T-helper 1 cell treated with Interleukin-12 subunit alpha and Interleukin-12 subunit beta and Interleukin-4 antibody, amounts not matched to agents 30 ng/mL and 1 ng/mL, for 36 hours (primary cell): ENCODE results near the gene HYPK. TPM values are rescaled to one million over a fixed set of nuclear protein-coding genes. Genes with fewer than 3 reads are reported as not detected.
"Not testable (repeated sequence)": the region's sequence is repeated elsewhere in the genome, so short reads cannot be mapped to it uniquely, and the experiment has no call there.

ENCODE experiments used
- intact Hi-C: fragments of 100-400 bp; cut with micrococcal nuclease; formaldehyde crosslinking; loops from one replicate; pipeline ENCODE4 v1.15.1; 2024
- total RNA-seq: library from RNA; stranded (reverse); gene quantifications from 2 replicates; pipeline ENCODE4 v1.2.3, GENCODE V29; 2022

The HYPK gene
- total RNA-seq, 1 donor from 2014 or later: 19.4 TPM

DNA sequence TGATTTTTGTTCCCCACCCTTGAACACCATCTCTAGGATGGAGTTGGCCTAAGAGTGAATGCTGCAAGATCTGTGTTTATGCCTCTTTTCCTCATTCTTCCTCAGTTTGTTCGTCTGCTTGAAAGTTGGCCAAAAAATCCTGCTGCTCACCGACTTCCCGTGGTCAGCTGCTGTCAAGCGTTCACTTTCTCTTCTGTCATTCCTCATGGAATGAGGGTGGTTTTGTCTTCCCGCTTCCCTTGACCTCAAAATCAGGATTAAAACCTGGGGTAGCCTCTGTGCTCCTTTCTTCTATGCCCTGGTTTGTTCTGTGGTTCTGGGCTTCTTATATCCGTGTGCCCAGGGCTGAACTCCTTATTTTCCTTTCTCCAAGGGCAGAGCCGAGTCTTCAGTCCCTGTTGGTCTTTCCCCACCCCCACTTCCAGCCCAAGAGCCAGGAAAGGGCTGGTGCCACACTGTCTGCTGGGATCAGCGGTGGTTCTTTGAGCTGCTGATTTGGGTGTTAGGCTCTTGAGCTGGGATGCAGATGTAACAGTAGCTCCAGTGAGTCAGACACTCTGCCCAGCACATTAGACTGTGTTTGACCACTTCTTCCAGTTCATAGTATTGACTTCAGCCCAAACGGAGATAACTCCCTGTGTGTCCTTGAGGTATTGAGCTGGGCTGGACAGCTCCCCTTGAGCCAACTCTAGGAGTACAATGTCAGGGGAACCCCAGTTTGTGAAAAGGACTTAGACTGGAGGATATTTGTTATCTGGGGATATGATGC is 5.9 kb upstream of the HYPK start:
- intact Hi-C loops: loop anchor here (5.0 to 10.0 kb wide), 2 partner anchors 302 to 1520 kb away; partner anchors contain the start of genes GANC, TMEM87A and TP53BP1

DNA sequence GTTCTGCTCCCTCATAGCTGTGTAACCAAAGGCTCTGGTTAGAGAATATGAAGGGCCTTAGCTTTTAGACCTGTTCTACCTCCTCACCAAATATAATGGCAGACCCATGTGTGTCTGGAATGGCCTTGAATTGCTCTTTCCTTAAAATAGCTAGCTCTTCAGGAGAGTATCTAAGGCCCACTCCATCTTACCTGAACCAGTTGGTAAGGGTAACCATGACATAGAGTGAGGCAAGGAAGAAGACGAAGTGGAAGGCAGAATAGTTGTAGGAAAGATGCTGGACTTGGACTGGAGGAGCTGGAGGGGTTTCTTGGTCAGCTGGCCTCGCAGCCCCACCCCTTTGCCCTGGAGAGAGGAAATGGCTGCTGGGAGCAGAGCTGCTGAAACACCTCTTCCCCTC is 5.2 kb upstream of the HYPK start:
- intact Hi-C loops: loop anchor here (10.0 kb wide), 1 partner anchor 1520 kb away; the partner anchor contains the start of genes GANC and TMEM87A

DNA sequence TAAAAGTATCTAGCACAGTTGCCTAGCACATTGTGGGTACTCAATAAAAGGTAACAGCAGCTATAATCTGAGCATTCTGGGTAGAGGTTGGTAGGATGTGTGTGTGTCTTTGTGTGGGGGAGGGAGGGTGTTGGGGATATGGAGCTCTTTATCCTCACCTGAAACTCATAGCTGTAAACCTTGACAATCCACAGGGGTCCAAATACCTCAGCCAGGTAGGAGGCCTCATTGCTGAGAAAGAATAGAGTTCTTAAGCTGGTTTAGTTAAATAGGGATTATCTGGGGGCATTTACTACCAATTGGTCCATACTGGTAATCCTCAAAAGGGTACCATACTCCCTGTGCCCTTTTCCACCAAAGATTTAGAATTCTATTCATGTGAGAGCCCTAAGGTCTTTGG is 4.4 kb upstream of the HYPK start:
- intact Hi-C loops: loop anchor here (10.0 kb wide), 1 partner anchor 1521 kb away; the partner anchor contains the start of genes GANC and TMEM87A

DNA sequence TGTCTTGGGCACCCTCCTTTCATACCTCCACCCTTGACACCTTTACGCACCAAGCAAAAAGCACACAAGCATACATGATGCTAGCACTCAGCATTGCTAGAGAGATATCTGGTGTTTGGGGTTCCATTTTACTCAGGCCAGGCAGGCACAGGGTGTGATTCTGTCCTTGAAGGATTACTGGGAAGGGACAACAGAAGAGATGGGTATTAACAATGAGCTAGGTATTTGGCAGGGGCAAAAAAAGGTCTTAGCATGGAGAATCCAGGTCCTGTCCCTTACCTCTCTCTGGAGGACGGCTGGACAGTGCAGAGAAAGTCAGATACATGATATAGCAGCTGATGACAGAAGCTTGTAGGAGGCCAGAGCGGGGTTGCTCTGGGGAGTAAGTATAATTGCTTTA is 3.8 kb upstream of the HYPK start:
- intact Hi-C loops: loop anchor here (10.0 kb wide), 1 partner anchor 1522 kb away; the partner anchor contains the start of genes GANC and TMEM87A

DNA sequence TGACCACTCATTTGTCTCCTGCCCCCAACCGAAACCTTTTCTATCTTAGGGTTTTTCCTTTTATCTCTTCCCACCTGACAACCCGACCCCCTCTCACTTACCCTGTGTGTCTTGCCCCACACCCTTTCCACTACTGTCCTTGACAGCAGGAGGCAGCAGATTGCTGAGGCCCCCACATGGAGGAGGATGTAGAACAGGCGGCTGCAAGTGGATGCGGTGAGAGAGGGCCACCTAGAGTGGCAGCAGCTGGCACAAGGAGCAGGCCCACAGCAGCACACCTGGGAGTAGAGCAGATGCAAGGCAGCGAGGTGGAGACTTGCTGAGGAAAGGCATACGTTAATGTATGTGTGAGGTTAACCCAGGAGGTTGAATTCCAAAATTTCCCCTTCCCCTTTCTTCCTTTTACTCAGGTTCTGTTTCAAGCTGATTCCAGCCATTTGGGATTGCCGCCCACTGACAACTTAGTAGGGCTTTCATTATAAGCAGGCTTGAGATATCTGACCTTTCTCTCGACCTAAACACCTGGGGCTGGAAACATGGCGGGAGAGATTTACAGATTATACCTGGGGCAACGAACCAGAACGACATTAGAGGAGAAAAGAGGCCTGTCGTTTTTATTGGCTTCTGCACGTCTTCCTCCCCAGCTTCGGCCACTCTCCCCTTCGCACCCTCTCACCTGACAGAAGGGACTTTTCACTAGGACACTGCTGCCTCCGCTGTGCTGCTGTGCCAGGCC is 1.0 kb upstream of the HYPK start:
- intact Hi-C loops: loop anchor here (10.0 kb wide), 1 partner anchor 1525 kb away; the partner anchor contains the start of genes GANC and TMEM87A

DNA sequence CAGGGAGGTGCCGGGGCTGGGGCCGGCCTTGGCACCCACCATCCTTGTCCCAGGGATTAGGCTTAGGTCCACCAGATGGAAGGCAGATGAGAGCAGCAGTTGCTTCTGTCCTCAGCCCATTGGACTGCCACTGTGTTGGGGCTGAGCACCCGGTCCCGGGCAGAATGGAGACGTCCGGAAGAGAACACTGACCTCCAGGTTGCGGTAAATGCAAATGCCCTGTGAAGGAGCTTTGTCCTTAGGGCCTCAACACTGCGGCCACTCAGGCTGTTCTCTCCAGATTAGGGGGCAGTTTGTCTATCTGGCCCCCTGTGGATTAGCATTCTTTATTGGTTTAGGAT is 484 bp upstream of the HYPK start, which contains the start of gene SERINC4:
SERINC4 (minus strand) TSS at position 276 of the 341 bp plus-strand sequence; CDS start at position 42, 234 bp downstream.
- intact Hi-C loops: loop anchor here (1.0 to 10.0 kb wide), 6 partner anchors 8 to 1525 kb away; partner anchors contain the start of genes GANC, MFAP1, SERF2 and TMEM87A

DNA sequence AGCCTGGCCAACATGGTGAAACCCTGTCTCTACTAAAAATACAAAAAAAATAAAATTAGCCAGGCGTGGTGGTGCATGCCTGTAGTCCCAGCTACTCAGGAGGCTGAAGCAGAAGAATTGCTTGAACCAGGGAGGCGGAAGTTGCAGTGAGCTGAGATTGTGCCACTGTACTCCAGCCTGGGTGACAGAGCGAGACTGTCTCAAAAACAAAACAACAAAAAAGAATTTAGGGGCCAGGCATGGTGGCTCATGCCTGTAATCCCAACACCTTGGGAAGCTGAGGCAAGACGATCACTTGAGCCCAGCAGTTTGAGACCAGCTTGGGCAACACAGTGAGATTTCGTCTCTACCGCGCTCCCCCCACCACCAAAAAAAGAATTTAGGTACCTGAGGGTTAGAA is 2.3 kb downstream of the HYPK start:
- intact Hi-C loops: not testable (repeated sequence)

DNA sequence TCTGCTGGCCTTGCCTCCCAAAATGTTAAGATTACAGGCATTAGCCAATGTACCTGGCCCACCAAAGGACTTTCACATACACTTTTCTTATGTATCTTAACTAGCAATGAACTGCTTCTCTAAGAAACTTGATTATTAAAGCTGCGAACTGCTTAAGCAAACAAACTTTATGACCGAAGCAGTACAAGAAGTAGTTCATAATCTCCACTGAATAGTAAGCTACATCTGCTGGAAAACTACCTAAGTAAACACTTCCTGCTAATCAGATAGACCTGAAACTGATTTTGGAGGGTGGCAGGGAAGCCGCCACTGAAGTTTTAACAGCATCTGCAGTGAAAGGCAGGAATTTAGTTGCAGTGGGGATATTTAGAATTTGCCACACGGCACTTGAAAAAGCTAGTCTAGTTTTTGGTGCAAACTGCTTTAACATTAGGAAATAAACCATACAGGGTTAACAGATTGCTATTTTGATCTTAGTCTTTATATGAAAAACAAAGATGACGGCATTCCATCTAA is 8.1 kb downstream of the HYPK start:
- intact Hi-C loops: no loop called here

DNA sequence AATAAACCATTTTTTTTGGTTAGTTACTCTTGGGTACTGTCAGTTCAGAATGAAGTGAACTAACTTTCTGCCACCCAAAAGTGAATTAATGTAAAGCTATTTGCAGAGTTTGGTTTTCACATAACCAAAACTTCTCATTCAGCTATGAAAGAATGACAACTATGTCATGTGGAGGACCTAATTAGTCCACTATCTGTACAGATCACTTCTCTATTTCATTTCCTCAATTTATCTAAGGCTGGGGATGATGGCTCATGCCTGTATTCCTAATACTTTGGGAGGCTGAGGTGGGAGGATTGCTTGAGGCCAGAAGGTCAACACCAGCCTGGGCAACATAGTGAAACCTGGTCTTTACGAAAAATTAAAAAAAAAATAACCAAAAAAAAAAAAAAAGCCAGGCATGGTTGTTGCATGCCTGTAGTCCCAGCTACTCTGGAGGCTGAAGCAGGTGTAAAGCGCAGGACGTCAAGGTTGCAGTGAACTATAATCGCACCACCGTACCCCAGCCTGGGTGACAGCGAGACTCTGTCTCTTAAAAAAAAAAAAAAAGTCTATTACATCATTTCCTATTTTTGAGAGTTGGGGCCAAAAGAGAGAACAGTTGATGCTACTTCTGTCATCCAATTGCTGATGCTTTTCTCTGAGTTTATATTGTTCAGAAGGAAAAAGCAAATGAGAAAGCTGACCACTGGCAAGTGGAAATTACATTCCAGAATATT is 8.7 kb downstream of the HYPK start:
- intact Hi-C loops: no loop called here

DNA sequence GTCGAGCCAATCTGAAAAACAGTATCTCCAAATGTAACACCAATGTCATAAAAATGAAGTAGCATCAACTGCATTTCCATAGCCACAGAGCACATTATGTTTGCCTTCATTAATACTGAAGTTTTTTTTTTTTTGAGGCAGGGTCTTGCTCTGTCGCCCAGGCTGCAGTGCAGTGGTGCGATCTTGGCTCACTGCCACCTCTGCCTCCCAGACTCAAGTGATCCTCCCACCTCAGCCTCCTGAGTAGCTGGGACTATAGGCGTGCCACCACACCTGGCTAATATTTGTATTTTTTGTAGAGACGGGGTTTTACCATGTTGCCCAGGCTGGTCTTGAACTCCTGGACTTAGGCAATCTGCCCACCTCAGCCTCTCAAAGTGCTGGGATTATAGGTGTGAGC is 14.7 kb downstream of the HYPK start:
- intact Hi-C loops: not testable (repeated sequence)

DNA sequence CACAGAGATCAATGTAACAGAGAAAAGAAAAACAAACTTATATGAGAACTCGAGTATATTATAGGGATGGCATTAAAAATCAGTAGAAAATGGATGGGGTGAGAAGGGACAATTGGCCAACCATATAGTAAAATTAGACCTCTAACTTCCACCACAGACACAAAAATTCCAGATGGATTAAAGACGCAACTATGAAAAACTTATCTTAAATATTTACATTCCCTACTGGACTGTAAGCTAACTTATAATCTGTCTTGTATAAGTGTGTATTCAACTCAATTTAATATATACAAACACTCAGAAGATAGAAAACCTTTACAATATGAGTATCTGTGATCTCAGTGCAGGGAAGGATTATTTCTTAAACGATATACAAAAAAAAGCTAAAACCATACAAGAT is 21.1 kb downstream of the HYPK start:
- intact Hi-C loops: loop anchor here (10.0 kb wide), 5 partner anchors 307 to 1547 kb away; partner anchors contain the start of genes CCNDBP1, EIF3J, GANC and MAP1A

DNA sequence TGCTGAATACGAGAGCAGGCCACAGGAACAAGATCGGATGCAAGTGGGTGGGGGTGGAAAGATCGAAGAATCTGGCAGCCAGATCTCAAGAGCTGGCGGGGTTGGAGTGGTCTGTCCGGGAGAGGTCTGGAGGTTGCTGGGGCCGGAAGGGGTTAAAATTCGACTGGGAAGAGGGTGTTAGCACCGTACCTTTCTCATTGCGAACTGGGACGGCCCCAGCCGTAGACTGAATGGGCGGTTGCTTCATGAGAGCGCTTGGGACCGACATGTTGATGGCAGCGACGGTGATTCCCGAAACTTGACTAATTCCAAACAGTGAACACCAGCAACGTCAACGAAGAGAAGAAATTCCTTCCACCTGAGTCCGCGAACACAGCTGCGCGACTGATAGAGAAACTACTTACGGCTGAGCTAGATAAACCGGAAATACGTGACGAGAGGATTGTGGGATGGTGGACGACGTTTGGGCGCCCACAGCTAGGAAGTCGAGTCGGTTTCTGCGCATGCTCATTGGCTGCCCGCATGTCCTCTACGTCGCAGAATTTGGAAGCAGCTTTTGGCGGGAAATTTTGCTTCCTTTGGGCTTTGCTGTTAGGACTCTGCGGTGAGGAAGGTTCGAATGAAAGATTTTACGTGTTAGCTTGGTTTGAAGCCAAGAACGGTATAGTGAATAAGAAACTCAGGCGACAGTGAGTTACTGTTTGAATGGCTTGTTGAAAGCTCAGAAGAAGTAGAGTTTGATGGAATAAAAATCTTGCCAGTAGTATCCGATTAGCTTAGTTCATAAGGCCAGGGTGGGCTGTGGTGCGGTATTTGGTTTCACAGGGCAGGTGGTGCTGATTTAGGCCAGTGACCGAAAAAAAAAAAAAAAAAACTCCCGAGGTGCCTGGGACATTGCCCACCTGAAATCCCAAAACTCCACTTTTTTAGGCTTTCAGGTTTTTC is 24.2 kb downstream of the HYPK start, which contains the start of gene MFAP1:
MFAP1 (minus strand) TSS at position 389 of the 945 bp plus-strand sequence; CDS start at position 268, 121 bp downstream.
- intact Hi-C loops: loop anchor here (1.0 to 10.0 kb wide), 13 partner anchors 24 to 1550 kb away; partner anchors contain the start of genes CCNDBP1, CTDSPL2, EIF3J and GANC

DNA sequence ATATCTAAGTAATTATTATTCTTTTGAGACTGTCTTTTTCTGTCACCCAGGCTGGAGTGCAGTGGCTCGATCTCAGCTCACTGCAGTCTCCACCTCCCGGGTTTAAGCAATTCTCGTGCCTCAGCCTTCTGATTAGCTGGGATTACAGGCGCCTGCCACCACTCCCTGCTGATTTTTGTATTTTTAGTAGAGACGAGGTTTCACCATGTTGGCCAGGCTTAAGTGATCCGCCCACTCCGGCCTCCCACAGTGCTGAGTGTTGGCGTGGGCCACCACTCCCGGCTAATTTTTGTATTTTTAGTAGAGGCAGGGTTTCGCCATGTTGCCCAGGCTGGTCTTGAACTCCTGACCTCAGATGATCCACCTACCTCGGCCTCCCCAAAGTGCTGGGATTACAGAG is 24.9 kb downstream of the HYPK start:
- intact Hi-C loops: loop anchor here (2.0 to 10.0 kb wide), 8 partner anchors 311 to 1551 kb away; partner anchors contain the start of genes CCNDBP1, CTDSPL2, EIF3J and GANC

DNA sequence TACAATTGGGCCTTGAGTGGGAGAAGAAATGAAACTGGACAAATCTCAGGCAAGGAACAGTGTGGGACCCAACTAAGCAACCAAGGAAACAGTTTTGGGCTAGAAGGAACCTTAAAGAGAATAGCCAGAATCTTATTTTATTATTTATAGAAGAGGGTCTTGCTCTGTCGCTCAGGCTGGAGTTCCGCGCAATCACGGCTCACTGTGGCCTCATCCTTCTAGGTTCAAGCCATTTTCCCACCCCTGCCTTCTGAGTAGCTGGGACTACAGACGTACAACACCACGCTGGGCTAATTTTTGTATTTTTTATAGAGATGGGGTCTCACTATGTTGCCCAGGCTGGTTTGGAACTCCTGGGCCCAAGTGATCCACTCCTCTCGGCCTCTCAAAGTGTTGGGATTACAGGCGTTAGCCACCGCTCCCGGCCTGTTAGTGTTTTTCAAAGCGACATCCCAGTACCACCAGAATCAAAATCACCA is 25.7 kb downstream of the HYPK start:
- intact Hi-C loops: loop anchor here (5.0 to 10.0 kb wide), 7 partner anchors 311 to 1551 kb away; partner anchors contain the start of genes CCNDBP1, CTDSPL2, EIF3J and GANC

DNA sequence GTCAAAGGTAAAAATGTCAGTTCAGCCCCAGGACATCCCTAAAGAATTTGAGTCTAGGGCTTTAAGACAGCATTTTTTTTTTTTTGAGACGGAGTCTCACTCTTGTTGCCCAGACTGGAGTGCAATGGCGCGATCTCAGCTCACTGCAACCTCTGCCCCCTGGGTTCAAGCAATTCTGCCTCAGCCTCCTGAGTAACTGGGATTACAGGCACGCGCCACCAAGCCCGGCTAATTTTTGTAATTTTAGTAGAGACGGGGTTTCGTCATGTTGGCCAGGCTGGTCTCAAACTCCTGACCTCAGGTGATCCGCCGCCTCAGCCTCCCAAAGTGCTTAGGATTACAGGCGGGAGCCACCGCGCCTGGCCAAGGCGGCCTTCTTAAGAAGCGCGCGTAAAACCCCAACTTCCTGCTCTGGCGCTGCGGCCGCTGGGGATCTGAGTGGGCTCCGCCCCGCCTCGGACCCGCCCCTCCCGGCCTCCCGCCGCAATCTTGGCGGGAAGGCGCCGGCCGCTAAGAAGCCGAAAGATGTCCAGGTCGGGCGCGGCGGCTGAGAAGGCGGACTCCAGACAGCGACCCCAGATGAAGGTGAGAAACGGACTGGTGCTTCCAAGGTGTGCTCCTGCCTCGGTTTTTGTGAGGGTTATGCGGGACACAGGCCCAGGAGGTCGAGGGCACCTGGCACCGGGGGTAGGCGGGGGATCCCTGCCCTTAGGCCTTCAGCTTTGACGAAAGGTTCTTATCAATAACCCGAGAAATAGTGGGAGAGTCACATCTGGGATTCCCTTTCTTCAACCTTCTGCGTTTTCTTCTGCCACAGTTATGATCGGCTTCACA is 26.3 kb downstream of the HYPK start, which contains the start of gene WDR76:
WDR76 (plus strand) TSS at position 495 of the 834 bp plus-strand sequence; CDS start at position 526, 31 bp downstream.
- intact Hi-C loops: loop anchor here (5.0 to 10.0 kb wide), 7 partner anchors 312 to 1552 kb away; partner anchors contain the start of genes CCNDBP1, CTDSPL2, EIF3J and GANC

DNA sequence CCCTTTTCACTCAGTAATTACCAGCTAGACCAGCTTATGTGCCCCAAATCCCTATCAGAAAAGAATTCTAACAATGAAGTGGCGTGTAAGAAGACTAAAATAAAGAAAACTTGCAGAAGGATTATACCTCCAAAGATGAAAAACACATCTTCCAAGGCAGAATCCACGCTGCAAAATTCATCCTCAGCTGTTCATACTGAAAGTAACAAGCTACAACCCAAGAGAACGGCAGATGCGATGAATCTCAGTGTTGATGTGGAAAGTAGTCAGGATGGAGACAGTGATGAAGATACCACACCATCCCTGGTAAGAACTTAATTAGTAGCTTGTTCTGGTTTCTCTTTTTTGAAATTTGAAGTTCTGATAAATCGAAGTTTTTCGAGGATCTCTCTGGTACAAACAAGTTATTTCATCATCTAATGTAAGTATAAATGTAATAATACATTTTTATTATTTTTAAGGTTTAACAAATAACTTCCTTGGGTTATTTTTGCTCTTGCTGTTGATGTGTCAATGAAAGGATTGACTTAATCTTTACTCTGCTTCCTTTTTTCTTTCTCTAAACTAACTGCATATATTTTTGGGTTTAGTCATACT is 27.8 kb downstream of the HYPK start:
- intact Hi-C loops: loop anchor here (1.0 to 10.0 kb wide), 8 partner anchors 51 to 1553 kb away; partner anchors contain the start of genes CCNDBP1, CTDSPL2, EIF3J and GANC

DNA sequence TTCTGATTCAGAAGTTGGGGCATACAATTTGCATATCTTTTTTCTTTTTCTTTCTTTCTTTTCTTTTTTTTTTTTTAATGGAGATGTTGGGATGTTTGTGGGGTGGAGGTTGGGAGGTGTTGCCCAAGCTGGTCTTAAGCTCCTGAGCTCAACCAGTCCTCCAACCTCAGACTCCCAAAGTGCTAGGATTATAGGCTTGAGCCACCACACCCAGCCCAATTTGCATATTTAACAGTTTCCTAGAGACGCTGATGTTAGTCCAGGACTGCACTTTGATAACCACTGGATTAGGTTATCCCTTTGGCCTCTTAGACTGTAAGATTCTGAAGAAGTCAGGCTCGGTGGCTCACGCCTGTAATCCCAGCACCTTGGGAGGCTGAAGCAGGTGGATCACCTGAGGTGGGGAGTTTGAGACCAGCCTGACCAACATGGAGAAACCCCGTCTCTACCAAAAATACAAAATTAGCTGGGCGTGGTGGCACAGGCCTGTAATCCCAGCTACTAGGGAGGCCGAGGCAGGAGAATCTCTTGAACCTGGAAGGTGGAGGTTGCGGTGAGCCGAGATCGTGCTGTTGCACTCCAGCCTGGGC is 29.6 kb downstream of the HYPK start:
- intact Hi-C loops: loop anchor here (5.0 to 10.0 kb wide), 7 partner anchors 315 to 1555 kb away; partner anchors contain the start of genes CCNDBP1, CTDSPL2, EIF3J and GANC
